ENCODE measurements around the gene HOXA13. TPM values are rescaled to one million over a fixed set of nuclear protein-coding genes. Genes with fewer than 3 reads are reported as not detected.

Gene HOXA13
- total RNA-seq, 1 experiment from 2014 or later, result not detected

DNA sequence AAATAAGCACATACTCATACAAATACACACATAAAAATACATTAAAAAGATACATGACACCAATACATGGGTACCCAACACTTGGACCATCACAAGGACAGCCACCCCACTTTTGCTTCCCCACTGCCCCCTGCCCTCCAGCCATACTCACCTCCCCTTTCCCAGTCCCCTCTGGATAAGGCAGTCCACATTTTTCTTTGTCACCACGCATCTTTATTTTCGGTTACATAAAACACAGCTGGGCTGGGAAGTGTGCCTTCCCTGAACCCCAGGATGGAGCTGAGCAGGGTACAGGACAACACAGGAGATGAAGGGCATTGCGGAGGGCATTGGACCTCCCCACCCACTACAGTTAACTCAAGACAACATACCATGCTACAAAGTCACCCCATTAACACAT lies 46.4 kb downstream of the HOXA13 start:
- WGBS (ENCODE audit: extremely low coverage, insufficient read length, low lambda C conversion rate), result no CpG with 5 or more reads among the region's 3 CpGs
- Histone ChIP-seq H3K79me1 (ENCODE audit: insufficient read depth, low read depth, low read length, poor library complexity, severe bottlenecking) (no peaks in the 10 kb centered on the region), H3K4ac (ENCODE audit: low read depth, low read length) (no peak overlapping the region), H3K9me3 (ENCODE audit: control insufficient read depth, low read depth, low read length) (no peaks in the 10 kb centered on the region), H3K9ac (ENCODE audit: extremely low read depth, insufficient read length, low read length) (no peak overlapping the region), H2BK120ac (ENCODE audit: low read depth, low read length, poor library complexity, severe bottlenecking) (no peak overlapping the region), H4K5ac (ENCODE audit: insufficient read length, low read depth, low read length) (no peak overlapping the region), H3K23me2 (ENCODE audit: insufficient read length, low read depth, low read length, poor library complexity, severe bottlenecking) (no peaks in the 10 kb centered on the region), H2BK20ac (ENCODE audit: low read depth, low read length, poor library complexity, severe bottlenecking) (no peak overlapping the region), H2BK12ac (ENCODE audit: insufficient read length, low read depth, low read length) (no peak overlapping the region), H3K23ac (ENCODE audit: insufficient read length, low read depth, low read length) (no peak overlapping the region), H2AK5ac (ENCODE audit: insufficient read length, low read length) (no peak overlapping the region), H3K27ac (ENCODE audit: insufficient read length, low read depth, low read length) (no peak overlapping the region), H4K91ac (ENCODE audit: insufficient read length, low read depth, low read length) (no peak overlapping the region), H4K20me1 (ENCODE audit: control insufficient read depth, insufficient read depth, insufficient read length) (no peaks in the 10 kb centered on the region), H2BK15ac (ENCODE audit: low read depth, low read length) (no peak overlapping the region), H2AFZ (ENCODE audit: low read length) (no peak overlapping the region), H3K4me2 (ENCODE audit: insufficient read depth, insufficient read length, low read length) (no peak overlapping the region), H3K56ac (ENCODE audit: insufficient read length, low read depth, low read length) (no peak overlapping the region), H3T11ph (ENCODE audit: low read length) (no peak overlapping the region), H3K79me2 (ENCODE audit: insufficient read depth, low read length) (no peaks in the 10 kb centered on the region), H3K14ac (ENCODE audit: insufficient read depth, low read length) (no peak overlapping the region), H2BK5ac (ENCODE audit: insufficient read length, low read length) (no peak overlapping the region), H3K18ac (ENCODE audit: insufficient read length, low read depth, low read length) (no peak overlapping the region), H3K27me3 (ENCODE audit: insufficient read depth, low read length) (peaks cover 97% of the 10 kb centered on the region), H3K4me1 (ENCODE audit: insufficient read depth, low read length) (no peaks in the 10 kb centered on the region), H4K8ac (replicated peaks; ENCODE audit: insufficient read length, low read depth, low read length) (no peak overlapping the region)
- Mint-ChIP-seq H3K27me3 (ENCODE audit: low read depth) (peaks cover 100% of the 10 kb centered on the region), H3K4me3 (no peak overlapping the region; a peak in 1 of 5 replicates), H3K36me3 (ENCODE audit: insufficient read depth in 1 of 3, low read depth in 3 of 3) (peaks cover 0 to 6% (median 0%) of the 10 kb centered on the region in 3 experiments; a peak in 3 of 7 replicates), H3K9me3 (peaks cover 18 to 29% of the 10 kb centered on the region in 2 experiments), H3K4me1 (peaks cover 13 to 22% of the 10 kb centered on the region in 2 experiments), H3K27ac (no peak overlapping the region)
- TF ChIP-seq, protein P1, sequence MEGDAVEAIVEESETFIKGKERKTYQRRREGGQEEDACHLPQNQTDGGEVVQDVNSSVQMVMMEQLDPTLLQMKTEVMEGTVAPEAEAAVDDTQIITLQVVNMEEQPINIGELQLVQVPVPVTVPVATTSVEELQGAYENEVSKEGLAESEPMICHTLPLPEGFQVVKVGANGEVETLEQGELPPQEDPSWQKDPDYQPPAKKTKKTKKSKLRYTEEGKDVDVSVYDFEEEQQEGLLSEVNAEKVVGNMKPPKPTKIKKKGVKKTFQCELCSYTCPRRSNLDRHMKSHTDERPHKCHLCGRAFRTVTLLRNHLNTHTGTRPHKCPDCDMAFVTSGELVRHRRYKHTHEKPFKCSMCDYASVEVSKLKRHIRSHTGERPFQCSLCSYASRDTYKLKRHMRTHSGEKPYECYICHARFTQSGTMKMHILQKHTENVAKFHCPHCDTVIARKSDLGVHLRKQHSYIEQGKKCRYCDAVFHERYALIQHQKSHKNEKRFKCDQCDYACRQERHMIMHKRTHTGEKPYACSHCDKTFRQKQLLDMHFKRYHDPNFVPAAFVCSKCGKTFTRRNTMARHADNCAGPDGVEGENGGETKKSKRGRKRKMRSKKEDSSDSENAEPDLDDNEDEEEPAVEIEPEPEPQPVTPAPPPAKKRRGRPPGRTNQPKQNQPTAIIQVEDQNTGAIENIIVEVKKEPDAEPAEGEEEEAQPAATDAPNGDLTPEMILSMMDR (conservative IDR thresholded peaks at IDR 0.05), result no peak
- DNase-seq, result no peak

Data from H9 (cell line).